ENCODE results near the gene UBAP2L.
"Not testable (repeated sequence)": the region's sequence is repeated elsewhere in the genome, so short reads cannot be mapped to it uniquely, and the experiment has no call there.

The UBAP2L gene

GRCh38 chr1:154312229-154313065 lies 91.7 kb downstream of the UBAP2L start:
- not testable (repeated sequence) for DNase-seq

GRCh38 chr1:154313066-154313356 lies 92.3 kb downstream of the UBAP2L start:
- DNase-seq: no peak

GRCh38 chr1:154314226-154314625 lies 93.5 kb downstream of the UBAP2L start:
- not testable (repeated sequence) for DNase-seq

- DNase-seq: no peak
Measured at GRCh38 chr1:154316704-154317103, 95.9 kb downstream of the UBAP2L start.

GRCh38 chr1:154318386-154318785 lies 97.6 kb downstream of the UBAP2L start:
- no peak for DNase-seq
